Brain microvascular endothelial cell (primary cell): Measurements from ENCODE around the gene ONECUT3.

Source experiments
- DNase-seq: peaks from one replicate; pipeline ENCODE4 v3.0.0-alpha.2; 2020
- H3K27ac ChIP-seq: fragments of 250-450 bp; sonication (Bioruptor Pico); 2 replicates; pipeline ENCODE4 v1.5.1; 2020; ENCODE audit warnings: mild to moderate bottlenecking, moderate library complexity
- H3K27me3 ChIP-seq: fragments of 250-450 bp; sonication (Bioruptor Pico); replicated peaks from 2 replicates; pipeline ENCODE4 v1.5.1; 2020; ENCODE audit warnings: mild to moderate bottlenecking
- H3K36me3 ChIP-seq: fragments of 250-450 bp; sonication (Bioruptor Pico); replicated peaks from 2 replicates; pipeline ENCODE4 v1.5.1; 2020; ENCODE audit warnings: mild to moderate bottlenecking
- H3K4me3 ChIP-seq: 2 replicates; pipeline ENCODE4 v1.5.1; 2011; ENCODE audit warnings: low read depth, mild to moderate bottlenecking, control low read depth, low read length, moderate library complexity
- CTCF ChIP-seq: IDR thresholded peaks from 2 replicates; pipeline ENCODE4 v1.5.1; 2011; ENCODE audit warnings: low read depth, mild to moderate bottlenecking, moderate library complexity, low read length, control low read depth, inconsistent platforms; ENCODE audit errors: missing control alignments
- in situ Hi-C: cut with HindIII; loops from 2 replicates; pipeline ENCODE4 v1.10.0; 2017; ENCODE audit warnings: low sequenced_read_pairs, low pct_ligation_motif_present

ONECUT3 gene

GRCh38 chr19:1720237-1720636 is 33.1 kb upstream of the ONECUT3 start:
- H3K27ac ChIP-seq = no peak overlapping the region
- H3K4me3 ChIP-seq = no peak overlapping the region
- in situ Hi-C loops = no loop called here
- TF ChIP-seq CTCF = no peak
- peaks cover 25% of the 10 kb centered on the region for H3K27me3 ChIP-seq
- no peak for DNase-seq
- no peaks in the 10 kb centered on the region for H3K36me3 ChIP-seq

DNA sequence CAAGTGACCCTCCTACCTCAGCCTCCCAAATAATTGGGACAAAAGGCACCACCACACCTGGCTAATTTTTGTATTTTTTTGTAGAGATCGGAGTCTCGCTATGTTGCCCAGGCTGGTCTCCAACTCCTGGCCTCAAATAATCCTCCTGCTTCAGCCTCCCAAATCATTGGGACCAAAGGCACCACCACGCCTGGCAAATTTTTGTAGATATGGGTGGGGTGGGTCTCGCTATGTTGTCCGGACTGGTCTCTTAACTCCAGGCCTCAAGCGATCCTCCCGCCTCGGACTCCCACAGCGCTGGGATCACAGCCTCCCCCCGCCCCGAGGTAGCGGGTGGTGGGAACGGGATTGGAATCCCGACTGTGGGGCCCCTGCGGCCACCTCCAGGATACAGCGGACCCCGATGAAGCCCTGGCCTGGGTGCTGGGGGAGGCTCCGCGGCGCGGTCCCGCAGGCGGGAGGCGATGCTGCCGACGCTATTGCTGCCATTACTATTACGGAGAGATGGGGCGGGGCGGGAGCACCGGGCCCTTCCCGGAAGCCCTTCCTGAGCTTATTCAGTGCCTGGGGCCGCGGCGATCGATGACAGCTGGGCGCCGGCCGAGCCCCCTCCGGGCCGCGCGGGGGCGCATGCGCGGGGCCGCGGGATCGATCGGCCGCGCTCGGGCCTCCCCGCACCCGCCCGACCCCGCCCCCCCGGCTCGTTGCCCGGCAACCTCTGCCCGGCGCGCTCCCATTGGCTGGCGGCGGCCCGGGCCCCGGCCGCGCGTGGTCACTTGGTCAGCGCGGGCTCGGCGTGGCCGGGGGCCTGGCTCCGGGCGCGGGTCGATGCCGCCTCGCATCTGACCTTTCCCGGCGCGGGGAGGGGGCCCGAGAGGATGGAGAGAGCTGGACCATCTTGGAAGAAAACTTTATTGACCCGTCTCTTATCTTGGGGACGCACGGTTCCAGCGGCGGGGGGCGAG is 27.9 kb upstream of the ONECUT3 start:
- in situ Hi-C loops = no loop called here
- H3K36me3 ChIP-seq = no peaks in the 10 kb centered on the region
- peaks cover 11% of the 10 kb centered on the region for H3K27me3 ChIP-seq
- no peak for DNase-seq
- no peak overlapping the region for H3K27ac ChIP-seq
- H3K4me3 ChIP-seq = peak overlapping the region; percentile 54
- TF ChIP-seq CTCF = no peak

- no peak for TF ChIP-seq CTCF
- Histone ChIP-seq H3K4me3 (no peak overlapping the region), H3K36me3 (no peaks in the 10 kb centered on the region), H3K27ac (no peak overlapping the region), H3K27me3 (peaks cover 11% of the 10 kb centered on the region)
- no peak for DNase-seq
- in situ Hi-C loops = no loop called here
Measured at GRCh38 chr19:1728816-1729567, 24.3 kb upstream of the ONECUT3 start.

DNA sequence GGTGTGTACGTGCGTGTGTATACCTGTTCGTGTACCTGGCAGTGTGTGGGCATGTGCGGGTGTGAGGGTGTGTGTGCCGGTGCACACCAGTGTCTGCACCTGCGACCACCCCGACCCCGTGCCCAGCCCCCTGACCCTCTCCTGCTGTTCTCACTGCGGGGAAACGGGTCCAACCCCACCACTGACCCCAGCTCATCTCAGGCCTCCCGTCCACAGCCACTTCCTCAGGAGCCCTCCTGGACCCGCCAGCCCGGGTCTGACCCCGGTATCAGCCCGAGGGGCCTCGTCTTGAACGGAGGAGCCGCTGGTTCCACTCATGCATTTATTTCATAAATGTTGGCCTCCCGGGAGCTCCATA is 23.8 kb upstream of the ONECUT3 start:
- H3K4me3 ChIP-seq = no peak overlapping the region
- H3K27me3 ChIP-seq = peaks cover 16% of the 10 kb centered on the region
- H3K27ac ChIP-seq = no peak overlapping the region
- no peaks in the 10 kb centered on the region for H3K36me3 ChIP-seq
- in situ Hi-C loops = no loop called here
- no peak for DNase-seq
- TF ChIP-seq CTCF = no peak

DNA sequence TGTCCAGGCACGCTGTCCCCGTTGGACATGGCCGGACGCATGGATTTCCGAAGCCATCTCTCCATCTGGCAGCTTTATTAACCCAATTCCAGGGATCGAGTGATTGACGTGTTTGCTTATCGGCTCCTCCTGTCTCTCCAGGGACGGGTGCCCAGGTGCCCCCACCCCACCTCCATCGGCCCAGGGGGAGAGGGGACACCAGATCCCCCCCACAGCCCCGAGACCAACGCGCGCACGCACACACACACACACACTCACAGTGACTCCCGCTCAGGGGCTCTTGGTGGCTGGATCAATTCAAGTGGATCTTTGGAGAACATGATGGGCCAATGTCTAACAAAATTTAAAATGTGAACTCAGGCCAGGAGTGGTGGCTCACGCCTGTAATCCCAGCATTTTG is 23.1 kb upstream of the ONECUT3 start:
- Histone ChIP-seq H3K36me3 (no peaks in the 10 kb centered on the region), H3K4me3 (no peak overlapping the region), H3K27ac (no peak overlapping the region), H3K27me3 (peaks cover 18% of the 10 kb centered on the region)
- in situ Hi-C loops = no loop called here
- no peak for TF ChIP-seq CTCF
- no peak for DNase-seq
